ENCODE data around the gene CASKIN1.

Gene CASKIN1

GRCh38 chr16:2173916-2174315 lies 22.5 kb downstream of the CASKIN1 start:
- DNase-seq, result no peak

GRCh38 chr16:2173366-2173765 lies 23.0 kb downstream of the CASKIN1 start:
- DNase-seq, result no peak

- DNase-seq, result no peak
Observed at GRCh38 chr16:2172688-2173335, 23.6 kb downstream of the CASKIN1 start.

- no peak for DNase-seq
Observed at GRCh38 chr16:2171601-2172178, 24.7 kb downstream of the CASKIN1 start.

GRCh38 chr16:2170587-2171435 lies 25.6 kb downstream of the CASKIN1 start:
- DNase-seq, result no peak

GRCh38 chr16:2170080-2170479 lies 26.3 kb downstream of the CASKIN1 start:
- no peak for DNase-seq

GRCh38 chr16:2167068-2167638 lies 29.3 kb downstream of the CASKIN1 start:
- no peak for DNase-seq

GRCh38 chr16:2166263-2167067 lies 29.9 kb downstream of the CASKIN1 start:
- DNase-seq, result no peak

- no peak for DNase-seq
Observed at GRCh38 chr16:2165861-2166260, 30.5 kb downstream of the CASKIN1 start.

GRCh38 chr16:2163211-2163881 lies 33.1 kb downstream of the CASKIN1 start:
- no peak for DNase-seq

- no peak for DNase-seq
Observed at GRCh38 chr16:2162676-2163118, 33.7 kb downstream of the CASKIN1 start.

GRCh38 chr16:2161911-2162310 lies 34.5 kb downstream of the CASKIN1 start:
- DNase-seq, result no peak

GRCh38 chr16:2160915-2161551 lies 35.4 kb downstream of the CASKIN1 start:
- DNase-seq, result no peak

- no peak for DNase-seq
Observed at GRCh38 chr16:2159175-2159838, 37.1 kb downstream of the CASKIN1 start.

- no peak for DNase-seq
Observed at GRCh38 chr16:2158262-2158638, 38.2 kb downstream of the CASKIN1 start.

- no peak for DNase-seq
Observed at GRCh38 chr16:2157480-2158261, 38.7 kb downstream of the CASKIN1 start.

GRCh38 chr16:2156849-2157224 lies 39.6 kb downstream of the CASKIN1 start:
- DNase-seq, result no peak

GRCh38 chr16:2155977-2156848 lies 40.2 kb downstream of the CASKIN1 start:
- DNase-seq, result no peak
